GM18502 (cell line): ENCODE results near the gene FRMD4A.

Experiments used
- ATAC-seq: cut with Tn5 transposase; IDR thresholded peaks from one replicate; pipeline ENCODE4 v1.9.1; 2021; ENCODE audit warnings: mild to moderate bottlenecking; ENCODE audit not compliant: unreplicated experiment, poor library complexity

The FRMD4A gene

DNA sequence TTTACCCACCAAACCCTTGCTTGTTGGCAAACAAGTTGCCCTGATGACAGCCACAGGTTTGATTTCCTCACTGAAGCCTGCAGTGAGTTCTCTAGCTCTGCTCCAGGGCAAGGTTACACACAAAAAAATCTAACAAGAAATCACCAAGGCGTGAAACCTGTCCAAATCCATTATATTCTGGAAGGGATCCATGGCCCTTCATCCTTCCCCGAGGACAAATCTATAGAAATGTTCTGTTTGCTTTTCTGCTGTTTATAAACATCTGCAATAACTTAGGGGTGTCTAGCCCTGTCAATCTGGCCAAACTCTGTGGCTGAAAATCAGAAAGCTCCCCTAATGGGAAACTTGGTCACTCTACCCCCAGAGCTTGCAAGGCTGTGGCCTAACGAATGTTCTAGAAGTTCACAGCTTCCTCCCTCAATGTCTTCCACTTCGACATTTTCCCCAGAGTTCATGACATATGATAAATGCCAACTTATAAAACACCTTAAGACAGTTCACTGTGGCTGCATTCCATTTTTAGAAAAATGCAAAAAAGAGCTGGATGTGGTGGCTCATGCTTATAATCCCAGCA, 579.4 kb downstream of the FRMD4A start:
- ATAC-seq: no peak

- no peak for ATAC-seq
Observed at GRCh38 chr10:13750299-13751190, 580.2 kb downstream of the FRMD4A start.

DNA sequence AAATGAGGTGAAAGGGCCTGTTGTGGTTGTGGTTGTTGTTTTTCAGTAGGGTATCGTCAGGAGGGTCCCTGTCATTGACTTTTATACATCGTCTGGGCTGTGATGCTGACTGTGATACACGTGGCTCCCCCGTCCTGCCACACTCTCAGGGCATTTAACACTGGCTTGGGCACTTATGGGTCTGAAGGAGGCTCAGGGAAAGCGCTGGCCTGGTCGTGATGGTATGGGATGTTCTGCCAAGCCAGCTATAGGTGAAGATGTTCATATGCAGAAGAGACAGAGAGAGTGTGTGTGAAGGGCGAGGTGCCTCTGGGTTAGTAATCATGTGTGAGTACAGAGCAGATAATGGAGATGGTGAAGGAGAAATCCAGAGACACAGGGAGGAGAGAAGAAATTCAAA, 585.5 kb downstream of the FRMD4A start:
- no peak for ATAC-seq

GRCh38 chr10:13743963-13744362, 586.8 kb downstream of the FRMD4A start:
- no peak for ATAC-seq

GRCh38 chr10:13743101-13743693, 587.5 kb downstream of the FRMD4A start:
- ATAC-seq: peak; percentile 57

GRCh38 chr10:13741438-13741837, 589.3 kb downstream of the FRMD4A start:
- no peak for ATAC-seq

DNA sequence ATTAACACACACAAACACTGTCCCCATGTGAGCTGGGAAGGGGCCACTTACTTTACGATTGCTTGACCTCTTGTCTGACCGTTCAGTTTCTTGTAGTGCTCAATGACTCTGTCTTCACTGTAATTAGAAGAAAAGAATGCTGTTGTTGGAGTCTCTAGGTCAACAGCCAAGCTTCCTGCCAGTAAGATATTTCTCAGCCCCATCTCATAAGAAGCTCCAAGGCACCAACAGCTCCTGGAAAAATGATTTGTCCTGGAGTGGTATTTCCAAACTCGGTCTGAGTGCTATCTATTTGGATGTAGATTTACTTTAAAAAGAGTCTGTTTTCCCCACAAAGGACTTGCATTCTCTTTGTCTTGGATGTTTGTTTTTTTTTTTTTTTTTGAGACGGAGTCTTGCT, 590.3 kb downstream of the FRMD4A start:
- no peak for ATAC-seq

DNA sequence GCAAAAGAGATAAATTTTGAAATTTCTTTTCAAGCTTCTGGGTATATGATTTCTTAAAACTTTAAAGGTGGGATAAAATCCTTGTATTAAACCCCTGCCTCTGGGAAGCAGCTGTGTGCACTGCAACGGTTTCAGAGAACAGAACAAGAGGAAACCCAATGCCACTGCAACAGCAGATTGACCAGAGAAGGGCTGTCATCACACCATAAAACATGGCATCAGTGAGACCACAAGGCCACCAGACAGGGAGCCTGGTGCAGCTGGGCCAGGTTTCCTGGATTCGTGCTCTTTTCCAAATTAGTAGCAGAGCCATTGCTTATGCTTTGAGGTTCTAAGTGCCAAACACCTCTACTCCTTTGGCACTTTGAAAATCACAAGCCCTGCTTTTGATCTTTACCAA, 591.5 kb downstream of the FRMD4A start:
- ATAC-seq: no peak

DNA sequence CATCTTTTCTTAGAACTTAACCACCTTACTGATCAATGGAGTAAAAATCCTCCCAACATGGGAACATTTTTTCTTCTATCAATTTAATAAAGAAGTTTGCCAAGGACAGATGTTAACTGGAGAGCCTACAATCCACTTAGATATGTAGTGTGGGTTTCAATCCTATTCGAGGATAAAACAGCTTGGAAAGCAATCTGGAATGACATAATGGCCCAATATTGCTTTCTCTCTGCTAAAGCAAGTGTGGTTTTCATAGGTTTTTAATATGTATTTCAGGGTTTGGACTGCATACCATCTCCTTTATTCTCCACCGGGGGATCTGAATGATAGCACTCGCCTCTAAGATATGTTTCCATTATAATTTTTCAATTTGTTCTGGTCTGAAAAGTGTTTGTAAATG, 594.2 kb downstream of the FRMD4A start:
- ATAC-seq: no peak

GRCh38 chr10:13734151-13734550, 596.6 kb downstream of the FRMD4A start:
- ATAC-seq: no peak

DNA sequence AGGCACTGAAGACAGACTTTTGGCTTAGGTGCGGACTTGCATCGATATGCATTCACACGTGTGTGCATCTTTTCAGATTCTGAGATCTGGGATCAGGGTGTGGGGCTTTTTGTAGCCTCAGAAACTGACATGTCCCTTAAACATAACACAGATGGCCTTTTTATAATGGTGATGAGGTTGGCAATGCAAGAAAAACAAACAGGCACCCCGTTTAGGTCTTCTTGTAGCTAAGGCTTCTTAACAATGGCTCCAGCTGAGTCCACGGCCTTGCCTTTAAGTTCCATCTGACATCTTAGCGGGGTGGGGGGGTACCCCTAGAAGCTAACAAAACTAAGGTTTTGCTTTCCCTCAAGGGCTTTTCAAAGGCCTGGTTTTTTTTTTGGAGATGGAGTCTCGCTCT, 597.7 kb downstream of the FRMD4A start:
- no peak for ATAC-seq

DNA sequence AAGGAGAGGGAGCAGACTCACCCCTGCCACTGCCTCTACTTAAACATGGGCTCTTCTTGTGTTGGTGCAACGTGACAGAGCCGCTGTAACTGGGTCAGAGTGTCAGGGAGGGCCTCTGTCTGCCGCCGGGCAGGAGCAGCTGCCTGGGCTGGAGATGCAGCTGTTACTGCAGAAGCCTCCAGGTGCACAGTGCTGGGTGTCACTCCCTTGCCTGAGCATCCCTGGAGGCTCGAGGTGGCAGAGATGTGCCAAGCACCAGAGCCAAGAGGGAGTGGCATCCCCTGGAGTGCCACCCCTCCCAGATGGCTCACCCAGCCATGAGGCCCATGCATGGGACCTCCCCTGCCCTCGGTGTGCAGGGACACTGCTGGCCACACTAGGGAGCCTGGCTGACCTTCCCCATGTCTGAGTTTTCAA, 598.3 kb downstream of the FRMD4A start:
- no peak for ATAC-seq

- ATAC-seq: no peak
Observed at GRCh38 chr10:13731799-13732198, 598.9 kb downstream of the FRMD4A start.

DNA sequence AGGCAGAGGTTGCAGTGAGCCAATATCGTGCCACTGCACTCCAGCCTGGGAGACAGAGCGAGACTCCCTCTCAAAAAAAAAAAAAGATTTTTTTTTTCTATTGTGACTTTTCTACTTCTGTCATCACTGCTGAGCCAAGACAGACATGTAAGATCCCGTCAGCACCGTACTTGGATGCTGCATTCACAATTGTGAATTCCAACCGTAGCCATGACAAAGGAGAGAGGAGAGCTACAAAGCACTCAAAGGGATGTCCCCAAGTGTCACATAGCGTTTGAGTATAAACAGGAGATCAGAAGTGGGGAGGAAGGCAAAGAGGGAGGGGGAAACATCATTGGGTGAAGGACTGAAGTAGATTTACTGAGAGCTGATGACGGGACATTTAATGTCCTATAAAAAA, 599.8 kb downstream of the FRMD4A start:
- ATAC-seq: no peak

GRCh38 chr10:13730306-13730652, 600.4 kb downstream of the FRMD4A start:
- ATAC-seq: no peak

- no peak for ATAC-seq
Observed at GRCh38 chr10:13729586-13730305, 601.0 kb downstream of the FRMD4A start.

DNA sequence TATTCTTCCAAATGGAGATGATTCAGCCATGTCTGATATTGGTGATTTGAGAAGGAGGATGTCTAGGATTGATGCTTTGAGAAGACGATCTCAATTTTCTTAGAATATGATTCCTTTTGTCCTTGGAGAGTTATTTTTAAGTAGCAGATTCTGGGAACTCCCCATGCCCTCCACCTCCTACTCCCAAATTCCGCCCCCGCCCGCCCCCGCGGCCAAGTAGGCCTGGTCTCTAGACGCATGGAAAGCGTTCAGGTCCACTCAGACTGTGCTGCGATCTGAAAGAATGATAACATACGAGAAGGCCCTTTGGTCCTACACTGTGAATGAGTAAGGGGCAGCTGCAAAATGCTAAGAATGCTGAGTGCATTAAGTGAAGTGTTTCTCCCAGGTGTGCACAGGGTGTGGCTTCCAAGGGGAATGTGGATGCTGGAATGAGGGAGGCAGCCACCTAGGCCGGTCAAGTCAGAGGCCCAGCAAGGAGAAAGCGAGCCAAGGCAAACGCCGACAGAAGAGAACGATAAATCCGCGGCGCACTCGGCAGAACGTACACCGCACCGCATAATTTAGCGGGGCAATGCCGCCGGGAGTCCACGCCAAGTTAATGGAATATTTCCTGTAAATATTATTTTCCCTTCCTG, 601.7 kb downstream of the FRMD4A start:
- no peak for ATAC-seq

- ATAC-seq: no peak
Observed at GRCh38 chr10:13725594-13725993, 605.1 kb downstream of the FRMD4A start.

GRCh38 chr10:13724484-13724883, 606.2 kb downstream of the FRMD4A start:
- ATAC-seq: no peak
